IPS-NIHi7 (cell line): ENCODE data around the gene UNKL.
"Not testable (repeated sequence)": the region's sequence is repeated elsewhere in the genome, so short reads cannot be mapped to it uniquely, and the experiment has no call there.

Source experiments
- DNase-seq: peaks from one replicate; pipeline ENCODE4 v3.0.0; 2012; ENCODE audit warnings: mixed read lengths; ENCODE audit errors: extremely low spot score

Gene UNKL

DNA sequence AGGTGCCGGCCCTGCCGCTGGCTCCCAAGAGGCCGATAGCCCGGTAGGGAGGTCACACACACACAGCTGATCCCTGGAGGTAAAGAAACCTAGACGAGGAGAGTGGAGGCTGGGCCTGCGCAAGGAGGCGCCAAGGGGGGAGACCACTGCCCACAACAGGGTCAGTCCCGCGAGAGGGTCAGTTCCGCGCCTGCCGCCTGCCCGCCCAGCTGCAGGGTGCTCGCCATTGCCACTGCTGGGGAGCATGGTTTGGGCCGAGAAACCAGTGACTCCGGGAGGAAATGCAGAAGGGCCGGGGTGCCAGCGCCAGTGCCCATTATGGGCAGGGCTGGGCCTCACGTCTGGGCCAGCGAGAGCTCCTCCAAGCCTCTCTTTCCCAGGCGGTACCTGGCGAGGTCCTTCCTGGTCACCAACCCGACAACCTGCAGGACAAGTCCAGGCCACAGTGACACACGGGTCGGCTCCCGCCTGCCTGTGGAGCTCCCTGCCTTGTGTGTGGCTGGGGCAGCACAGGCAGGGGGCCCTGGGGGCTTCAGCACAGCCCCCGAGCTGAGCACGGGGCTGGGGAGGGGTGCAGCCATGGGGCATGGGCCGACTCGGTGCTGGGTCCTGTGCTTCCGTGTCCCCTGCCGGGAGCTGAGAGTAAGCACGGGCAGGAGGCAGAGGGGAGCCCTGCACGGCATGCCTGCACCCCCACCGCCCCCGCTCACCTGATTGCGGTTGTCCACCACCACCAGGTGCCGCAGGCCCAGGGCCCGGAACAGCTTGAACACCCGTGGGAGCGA lies 32.0 kb upstream of the UNKL start:
- no peak for DNase-seq

GRCh38 chr16:1445518-1446203 lies 31.2 kb upstream of the UNKL start:
- DNase-seq: no peak

DNA sequence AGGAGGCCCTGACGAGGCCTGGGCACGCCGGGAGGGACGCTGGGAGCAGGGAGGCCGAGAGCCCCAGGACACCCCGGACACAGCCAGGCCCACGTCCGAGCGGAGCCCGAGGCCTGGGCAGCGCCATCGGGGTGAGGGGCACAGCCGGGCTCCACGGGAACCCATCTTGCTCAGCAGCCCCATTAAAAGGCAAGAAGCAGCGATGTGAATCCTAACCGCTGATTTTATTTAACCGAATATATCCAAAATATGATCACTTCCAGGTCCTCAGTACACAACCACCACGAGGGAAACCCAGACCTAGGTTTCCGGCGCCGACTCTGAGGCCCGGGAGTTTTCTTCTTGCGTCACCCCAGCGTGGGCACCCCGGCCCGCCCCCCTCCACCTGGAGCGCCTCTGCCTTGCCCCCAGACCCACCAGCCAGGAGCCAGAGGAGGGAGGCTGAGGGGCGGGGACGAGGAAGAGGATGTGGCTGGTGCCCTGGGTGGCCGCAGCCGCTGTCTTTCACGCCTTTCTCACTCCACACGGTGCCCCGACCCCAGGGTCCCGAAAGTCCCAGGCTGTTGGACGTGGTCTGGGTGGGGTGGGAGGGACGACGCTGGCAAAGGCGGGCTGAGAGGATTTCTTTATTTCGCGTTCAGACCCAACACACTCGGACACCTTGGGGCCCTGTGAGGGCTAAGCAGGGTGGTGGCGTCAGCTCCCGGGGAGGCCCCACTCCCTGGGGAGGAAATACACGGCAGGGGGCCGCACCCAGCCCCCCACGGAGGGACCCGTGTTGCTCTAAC lies 30.4 kb upstream of the UNKL start:
- no peak for DNase-seq

DNA sequence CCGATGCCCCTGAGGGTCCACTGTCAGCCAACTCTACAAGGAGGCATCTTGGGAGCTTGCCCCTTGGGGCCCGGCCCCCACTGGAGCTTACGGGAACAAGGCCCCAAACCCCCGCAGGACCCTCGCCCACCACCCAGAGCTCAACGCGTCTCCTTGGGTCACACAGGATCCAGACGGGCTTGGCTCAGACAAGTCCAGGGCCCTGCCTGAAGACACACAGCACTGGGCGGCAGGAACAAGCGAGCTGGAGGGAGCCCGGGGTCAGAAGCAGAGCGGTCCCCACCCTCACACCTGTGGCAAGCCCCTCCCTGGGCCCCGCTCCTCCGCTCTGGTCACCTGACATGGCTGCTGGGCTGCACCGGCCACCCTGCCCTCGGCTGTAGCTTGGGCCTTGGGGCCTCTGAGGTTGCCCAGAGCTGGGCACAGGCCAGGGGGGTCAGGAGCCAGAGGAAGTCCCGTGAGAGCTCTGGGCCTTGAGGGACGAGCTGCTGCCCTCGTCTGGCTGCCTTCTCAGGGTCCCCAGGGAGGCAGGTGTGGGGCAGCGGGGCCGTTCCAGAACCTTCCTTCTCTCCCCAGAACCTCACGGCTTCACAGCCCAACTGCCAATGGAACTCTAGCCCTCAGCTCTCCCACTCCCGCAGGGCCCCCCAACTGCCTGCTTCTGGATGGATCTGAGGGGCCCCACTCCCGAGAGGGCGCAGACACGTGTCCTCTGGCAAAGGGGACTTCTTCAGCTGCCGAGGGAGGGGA lies 29.7 kb upstream of the UNKL start, which contains the start of gene CCDC154:
Gene CCDC154 (minus strand): TSS at position 577 of the 750 bp plus-strand sequence. CDS start 234 bp downstream, at position 343.
- DNase-seq: no peak

DNA sequence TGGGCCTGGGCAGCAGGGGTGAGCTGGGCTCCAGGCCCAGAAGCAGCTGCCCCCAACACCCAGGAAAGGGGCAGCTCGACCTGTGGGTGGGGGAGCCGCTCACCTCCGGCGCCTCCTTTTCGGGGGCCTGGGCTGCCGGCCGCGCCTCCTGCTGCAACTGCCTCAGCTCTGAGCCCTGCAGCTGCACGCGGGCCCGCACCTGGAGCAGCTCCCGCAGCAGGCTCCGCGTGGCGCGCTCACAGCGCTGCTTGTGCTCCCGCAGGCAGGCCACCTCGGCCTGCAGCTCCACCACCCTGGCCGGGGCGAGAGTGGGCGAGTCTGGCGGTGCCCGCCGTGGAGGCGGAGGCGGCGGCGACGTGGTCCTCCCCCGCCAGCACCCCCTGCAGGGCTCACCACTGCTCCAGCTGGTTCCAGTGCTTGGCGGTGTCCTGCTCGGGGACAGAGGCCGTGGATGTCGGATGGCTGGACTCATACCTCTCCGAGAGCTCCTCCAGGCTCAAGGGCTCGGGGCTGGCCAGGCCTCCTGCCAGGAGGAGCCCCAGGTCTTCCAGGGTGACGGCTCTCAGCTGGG lies 29.0 kb upstream of the UNKL start:
- DNase-seq: no peak

DNA sequence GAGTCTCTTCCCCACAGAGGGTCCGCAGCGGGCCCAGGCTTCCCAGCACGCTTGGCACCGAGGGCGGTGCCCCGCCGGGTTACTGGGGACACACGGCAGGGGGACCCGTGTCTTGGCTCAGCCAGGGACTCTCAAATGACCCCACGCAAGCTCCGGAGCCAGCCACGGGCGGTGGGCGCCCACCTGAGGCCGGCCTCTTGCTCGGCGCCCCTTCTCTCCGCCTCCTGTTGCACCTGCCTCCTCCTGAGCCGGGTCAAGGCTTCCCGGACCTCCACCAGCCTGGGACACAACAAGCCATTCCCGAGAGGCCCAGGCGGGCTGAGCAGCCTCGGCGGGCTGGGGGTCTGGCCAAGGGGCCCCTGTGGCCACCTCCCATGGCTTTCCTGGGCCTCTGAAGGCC lies 28.2 kb upstream of the UNKL start:
- no peak for DNase-seq

GRCh38 chr16:1441391-1441829 lies 26.9 kb upstream of the UNKL start:
- no peak for DNase-seq

- not testable (repeated sequence) for DNase-seq
These were observed 25.2 kb upstream of the UNKL start for GRCh38 chr16:1439699-1440074.

GRCh38 chr16:1439058-1439698 lies 24.7 kb upstream of the UNKL start:
- DNase-seq: no peak

DNA sequence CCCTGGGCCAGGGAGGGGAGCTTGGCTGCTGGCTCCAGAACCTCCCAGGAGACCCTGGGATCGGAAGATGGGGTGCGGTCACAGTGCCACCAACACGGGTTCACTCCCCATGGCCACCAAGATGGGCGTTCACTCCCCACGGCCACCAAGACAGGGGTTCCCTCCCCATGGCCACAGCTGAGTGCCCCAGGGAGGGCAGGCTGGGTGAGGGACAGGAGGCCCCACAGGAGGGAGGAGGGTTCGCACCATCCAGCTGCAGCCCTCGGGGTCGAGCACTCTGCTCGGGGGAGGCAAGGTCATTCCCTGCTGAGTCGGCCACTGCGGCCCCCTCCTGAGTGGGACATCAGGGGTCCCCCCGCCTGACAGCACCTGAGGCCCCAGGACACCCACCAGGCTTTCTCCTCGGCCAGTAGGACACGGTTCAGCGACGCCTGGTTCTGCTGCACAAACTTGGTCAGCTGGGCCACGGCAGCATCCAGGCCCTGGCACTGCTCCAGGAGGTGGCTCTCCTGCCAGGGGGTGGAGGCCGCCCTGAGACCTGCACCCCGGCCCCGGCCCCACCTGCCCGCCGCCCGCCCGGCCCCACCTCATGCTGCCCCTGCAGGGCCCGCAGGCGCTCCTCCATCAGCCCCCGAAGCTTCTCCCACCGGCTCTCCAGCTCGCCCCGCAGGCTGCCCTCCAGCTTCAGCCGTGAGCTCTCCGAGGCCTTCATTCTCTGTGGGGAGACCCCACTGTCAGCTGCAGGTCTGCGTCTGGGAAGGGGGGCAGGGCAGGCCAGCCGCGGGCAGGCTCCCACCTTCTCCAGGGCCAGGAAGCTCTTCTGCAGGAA lies 23.9 kb upstream of the UNKL start:
- no peak for DNase-seq

DNA sequence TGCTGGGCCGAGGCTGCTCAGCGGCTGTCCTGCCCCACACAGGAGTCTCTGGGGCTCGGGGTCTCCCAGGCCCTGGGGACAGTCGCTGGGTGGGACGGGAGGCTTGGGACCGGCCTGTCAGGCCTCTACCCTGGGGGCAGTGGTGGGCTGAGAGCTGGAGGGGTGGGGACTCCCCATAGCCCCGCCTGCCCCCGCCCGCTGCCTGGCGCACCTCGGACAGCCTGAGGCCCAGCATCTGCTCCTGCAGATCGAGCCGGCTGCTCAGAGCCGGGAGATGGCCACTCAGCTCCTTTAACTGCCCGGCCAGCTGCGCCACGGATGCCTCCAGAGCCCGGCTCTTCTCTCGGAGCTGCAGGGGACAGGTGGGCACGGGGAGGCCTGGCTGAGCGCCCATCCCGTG lies 23.1 kb upstream of the UNKL start:
- no peak for DNase-seq

DNA sequence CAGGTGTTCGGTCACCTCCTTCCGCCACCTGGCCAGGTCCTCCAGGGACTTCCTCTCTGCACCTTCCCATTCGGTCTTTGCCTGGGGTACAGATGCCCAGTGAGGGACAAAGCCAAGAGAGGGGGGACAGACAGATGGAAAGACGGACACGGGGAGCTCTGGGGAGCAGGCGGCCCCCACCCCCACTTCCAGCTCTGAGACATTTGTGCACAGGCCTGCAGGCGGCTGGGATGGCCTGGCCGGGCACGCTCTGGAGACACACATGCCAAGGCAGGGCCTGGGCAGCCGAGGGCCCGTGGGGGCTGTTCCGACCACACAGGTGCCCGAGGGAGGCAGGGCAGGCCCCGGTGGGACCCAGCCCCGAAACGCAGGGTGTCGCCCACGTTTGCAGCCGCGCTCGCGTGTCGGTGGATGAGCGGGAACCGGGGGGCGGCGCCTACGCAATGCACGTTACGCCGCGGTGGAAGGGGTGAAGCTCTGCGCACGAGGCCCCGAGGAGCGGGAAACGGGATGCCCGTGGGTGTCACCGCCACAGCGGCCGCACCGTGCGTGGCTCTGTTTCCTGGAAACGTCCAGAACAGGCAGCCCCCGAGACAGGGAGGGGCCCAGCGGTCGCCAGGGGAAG lies 22.3 kb upstream of the UNKL start:
- no peak for DNase-seq

GRCh38 chr16:1435921-1436697 lies 21.6 kb upstream of the UNKL start:
- DNase-seq: peak; percentile 53

- no peak for DNase-seq
These were observed 20.4 kb upstream of the UNKL start for GRCh38 chr16:1434644-1435592.

DNA sequence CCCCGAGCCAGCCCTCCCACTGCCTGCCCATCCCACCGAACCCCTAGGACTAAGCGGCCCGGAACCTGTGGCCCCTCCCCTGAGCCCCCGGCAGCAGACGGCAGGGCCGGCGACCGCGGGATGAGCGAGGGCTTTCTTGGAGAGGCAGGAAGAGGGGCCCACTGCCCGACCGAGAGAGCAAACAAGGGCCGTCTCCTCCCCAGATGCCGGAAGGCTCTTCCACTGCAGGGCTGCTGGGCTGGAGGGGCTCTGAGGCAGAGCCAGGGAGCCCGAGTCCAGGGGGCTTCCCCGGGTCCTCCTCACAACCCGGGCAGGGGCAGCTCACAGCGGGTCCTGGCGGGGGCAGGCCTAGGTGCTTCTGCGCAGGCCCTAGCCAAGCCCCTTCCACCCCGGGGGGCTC lies 19.3 kb upstream of the UNKL start:
- DNase-seq: no peak

DNA sequence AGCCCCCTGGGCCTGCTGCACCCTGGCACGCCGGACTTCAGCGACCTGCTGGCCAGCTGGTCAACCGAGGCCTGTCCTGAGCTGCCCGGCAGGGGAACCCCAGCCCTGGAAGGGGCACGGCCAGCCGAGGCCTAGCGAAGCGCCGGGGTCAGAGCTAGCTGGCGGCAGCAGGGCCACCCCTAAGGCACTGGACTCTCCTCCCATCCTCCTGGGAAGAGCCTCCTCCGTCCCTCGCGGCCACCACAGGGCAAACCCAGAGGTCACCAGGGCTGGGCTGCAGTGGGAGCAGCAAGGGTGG lies 18.7 kb upstream of the UNKL start:
- DNase-seq: no peak

- DNase-seq: no peak
These were observed 18.1 kb upstream of the UNKL start for GRCh38 chr16:1432388-1433262.
